GM23338 (cell line): ENCODE data around the gene LSM14B. TPM values are rescaled to one million over a fixed set of nuclear protein-coding genes. Genes with fewer than 3 reads are reported as not detected.
A peak's percentile ranks its signal among the peaks of the same experiment; 100 is the strongest.

Experiments used
- ATAC-seq: fragments of 200-7000 bp; cut with Tn5 transposase; 3 replicates; pipeline ENCODE4 v1.9.1; 2020
- DNase-seq: peaks from one replicate; pipeline ENCODE4 v3.0.0-alpha.2; 2015; ENCODE audit warnings: low spot score
- H2AFZ ChIP-seq: fragments of 200-600 bp; sonication (generic); 2 replicates; pipeline ENCODE4 v1.8.0; 2016; ENCODE audit warnings: antibody characterized with exemption, mild to moderate bottlenecking, moderate library complexity
- H3F3A ChIP-seq: fragments of 200-600 bp; sonication (generic); replicated peaks from 2 replicates; pipeline ENCODE4 v1.8.0; 2017; ENCODE audit warnings: antibody characterized with exemption, mixed run types, low read depth
- H3K27ac ChIP-seq: fragments of 200-600 bp; sonication (generic); 2 replicates; pipeline ENCODE4 v1.6.1; 2016; ENCODE audit warnings: low read depth
- H3K27me3 ChIP-seq: fragments of 200-600 bp; sonication (generic); 2 replicates; pipeline ENCODE4 v1.8.0; 2016; ENCODE audit warnings: mild to moderate bottlenecking, mixed run types, moderate library complexity; ENCODE audit not compliant: insufficient read depth
- H3K36me3 ChIP-seq: fragments of 200-600 bp; sonication (generic); 2 replicates; pipeline ENCODE4 v1.8.0; 2016; ENCODE audit warnings: mild to moderate bottlenecking; ENCODE audit not compliant: insufficient read depth
- H3K4me1 ChIP-seq: fragments of 200-600 bp; sonication (generic); 2 replicates; pipeline ENCODE4 v1.8.0; 2016; ENCODE audit warnings: mild to moderate bottlenecking, moderate library complexity; ENCODE audit not compliant: insufficient read depth
- H3K4me2 ChIP-seq: fragments of 200-600 bp; sonication (generic); 2 replicates; pipeline ENCODE4 v1.7.1; 2017; ENCODE audit warnings: mixed run types
- H3K4me3 ChIP-seq: fragments of 200-600 bp; sonication (generic); 2 replicates; pipeline ENCODE4 v1.6.1; 2016; ENCODE audit warnings: mixed run types
- H3K79me2 ChIP-seq: fragments of 200-600 bp; sonication (generic); replicated peaks from 2 replicates; pipeline ENCODE4 v1.8.0; 2017; ENCODE audit warnings: mild to moderate bottlenecking; ENCODE audit not compliant: insufficient read depth
- H3K9me2 ChIP-seq: fragments of 200-600 bp; sonication (generic); 2 replicates; pipeline ENCODE4 v1.8.0; 2017; ENCODE audit not compliant: insufficient read depth
- H4K20me1 ChIP-seq: fragments of 200-600 bp; sonication (generic); replicated peaks from 2 replicates; pipeline ENCODE4 v1.8.0; 2017; ENCODE audit warnings: mild to moderate bottlenecking; ENCODE audit not compliant: insufficient read depth
- H3K27ac Mint-ChIP-seq: 2 replicates; pipeline ENCODE4 v1.8.0; 2020; ENCODE audit warnings: inconsistent platforms, mild to moderate bottlenecking, moderate library complexity, mixed read lengths
- H3K27me3 Mint-ChIP-seq: 3 replicates; pipeline ENCODE4 v1.8.0; 2022; ENCODE audit warnings: low read depth, mild to moderate bottlenecking, moderate library complexity, mixed read lengths, inconsistent platforms; ENCODE audit not compliant: insufficient read depth, poor library complexity
- H3K36me3 Mint-ChIP-seq: 3 replicates; pipeline ENCODE4 v1.8.0; 2021; ENCODE audit warnings: low read depth, mild to moderate bottlenecking, inconsistent platforms, moderate library complexity, mixed read lengths
- H3K4me1 Mint-ChIP-seq: 3 replicates; pipeline ENCODE4 v1.8.0; 2020; ENCODE audit warnings: mild to moderate bottlenecking, inconsistent platforms, mixed read lengths
- H3K4me3 Mint-ChIP-seq: 3 replicates; pipeline ENCODE4 v1.8.0; 2021; ENCODE audit warnings: moderate library complexity, mild to moderate bottlenecking, inconsistent platforms, mixed read lengths
- H3K9me3 Mint-ChIP-seq: 3 replicates; pipeline ENCODE4 v1.8.0; 2020; ENCODE audit warnings: moderate library complexity, mild to moderate bottlenecking, inconsistent platforms, mixed read lengths
- CREB1 ChIP-seq: fragments of 250-450 bp; sonication (Bioruptor Pico); IDR thresholded peaks from 2 replicates; pipeline ENCODE4 v1.5.0; 2020; ENCODE audit warnings: low read depth, mild to moderate bottlenecking, moderate library complexity
- CTCF ChIP-seq, 2 experiments: fragments of 200-600 bp in 1 of 2; sonication (generic) in 1 of 2; conservative IDR thresholded peaks; 2 replicates each; pipeline versions ENCODE4 v1.5.1 to v1.6.1; 2016 to 2017; ENCODE audit warnings: antibody characterized with exemption in 2 of 2, low read depth in 2 of 2, mild to moderate bottlenecking in 2 of 2, moderate library complexity in 1 of 2
- ETS1 ChIP-seq: IDR thresholded peaks from 2 replicates; pipeline ENCODE4 v1.6.1; 2016; ENCODE audit warnings: antibody characterized with exemption
- EZH2 ChIP-seq: fragments of 200-600 bp; sonication (generic); IDR thresholded peaks from one replicate; pipeline ENCODE4 v1.8.0; 2017; ENCODE audit warnings: antibody characterized with exemption, mild to moderate bottlenecking, low read depth; ENCODE audit not compliant: unreplicated experiment
- EZH2phosphoT487 ChIP-seq: fragments of 200-600 bp; sonication (generic); IDR thresholded peaks from one replicate; pipeline ENCODE4 v1.8.1; 2018; ENCODE audit warnings: antibody characterized with exemption; ENCODE audit not compliant: unreplicated experiment
- JUNB ChIP-seq: IDR thresholded peaks from one replicate; pipeline ENCODE4 v1.6.1; 2016; ENCODE audit warnings: antibody characterized with exemption; ENCODE audit not compliant: unreplicated experiment
- NANOG ChIP-seq: IDR thresholded peaks from 2 replicates; pipeline ENCODE4 v1.6.1; 2016; ENCODE audit warnings: antibody characterized with exemption, borderline replicate concordance
- POLR2AphosphoS5 ChIP-seq: IDR thresholded peaks from 2 replicates; pipeline ENCODE4 v1.6.1; 2016; ENCODE audit warnings: antibody characterized with exemption, low read depth
- STAT1 ChIP-seq: IDR thresholded peaks from one replicate; pipeline ENCODE4 v1.6.1; 2016; ENCODE audit warnings: antibody characterized with exemption; ENCODE audit not compliant: unreplicated experiment
- ZNF114 ChIP-seq: fragments of 250-450 bp; sonication (Bioruptor Pico); IDR thresholded peaks from 2 replicates; pipeline ENCODE4 v1.5.0; 2020; ENCODE audit warnings: mild to moderate bottlenecking, moderate library complexity
- ZNF331 ChIP-seq: fragments of 250-450 bp; sonication (Bioruptor Pico); IDR thresholded peaks from 2 replicates; pipeline ENCODE4 v1.5.0; 2020; ENCODE audit warnings: low read depth, mild to moderate bottlenecking, moderate library complexity
- polyA plus RNA-seq: library from polyadenylated mRNA; unstranded; fragments of >200 nt; fragmentation: Nextera tagmentation; extraction: Ambion mirVana; gene quantifications from 2 replicates; pipeline ENCODE4 v1.2.1, GENCODE V29; 2016
- total RNA-seq: library from RNA; depleted of rRNA; stranded (reverse); fragments of >200 nt; shearing (Covaris generic); gene quantifications from 2 replicates; pipeline ENCODE4 v1.2.3, GENCODE V29; 2014
- TF ChIP-seq, protein P1 (sequence below): IDR thresholded peaks from one replicate; pipeline ENCODE4 v1.6.1; 2018; ENCODE audit warnings: antibody characterized with exemption; ENCODE audit not compliant: unreplicated experiment
- TF ChIP-seq, protein P2 (sequence below): fragments of 250-450 bp; sonication (Bioruptor Pico); IDR thresholded peaks from 2 replicates; pipeline ENCODE4 v1.5.0; 2020; ENCODE audit warnings: mild to moderate bottlenecking, moderate library complexity

LSM14B gene
- total and polyA plus RNA-seq, 2 experiments from 2014 or later = 9.6 to 55.7 TPM

DNA sequence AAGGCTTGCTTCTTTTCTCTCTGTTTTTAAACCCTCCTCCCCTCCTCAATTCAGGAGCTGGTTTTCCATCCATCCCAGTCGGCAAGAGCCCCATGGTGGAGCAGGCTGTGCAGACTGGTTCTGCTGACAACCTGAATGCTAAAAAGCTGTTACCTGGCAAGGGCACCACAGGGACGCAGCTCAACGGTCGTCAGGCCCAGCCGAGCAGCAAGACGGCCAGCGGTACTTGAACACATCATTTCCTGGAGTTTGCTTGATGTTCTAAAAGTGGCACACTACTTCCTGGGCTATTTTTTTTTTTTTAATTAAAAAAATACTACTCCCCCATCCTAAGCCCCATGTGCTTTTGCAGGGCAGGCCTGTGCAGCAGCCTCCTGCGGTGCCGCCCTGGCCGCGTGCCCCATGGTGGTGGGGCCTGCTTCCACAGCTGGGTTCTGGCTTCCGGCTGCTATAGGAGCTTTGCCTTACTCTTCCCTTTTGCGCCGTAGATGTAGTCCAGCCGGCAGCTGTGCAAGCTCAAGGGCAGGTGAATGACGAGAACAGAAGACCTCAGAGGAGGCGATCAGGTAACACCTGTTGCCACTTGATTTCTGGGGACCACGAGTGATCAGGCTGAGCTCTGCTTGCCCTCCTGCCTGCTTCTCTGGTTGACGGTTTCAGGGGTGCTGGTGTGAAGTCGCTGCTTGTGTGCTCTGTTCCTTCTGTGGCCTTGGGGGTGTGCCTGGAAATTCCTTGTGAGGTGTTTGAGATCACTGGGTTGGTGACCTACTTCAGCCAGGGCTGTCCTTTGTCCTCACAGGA, 7.7 kb downstream of the LSM14B start:
- no peak overlapping the region for H3K4me3 Mint-ChIP-seq
- H3K4me2 ChIP-seq = no peak overlapping the region
- no peaks in the 10 kb centered on the region for H3K9me2 ChIP-seq
- no peaks in the 10 kb centered on the region; the same call in 2 of the 3 replicates for H3K9me3 Mint-ChIP-seq
- peaks cover 96% of the 10 kb centered on the region for H3K36me3 Mint-ChIP-seq
- H3K79me2 ChIP-seq = peaks cover 41% of the 10 kb centered on the region
- peaks cover 38% of the 10 kb centered on the region for H4K20me1 ChIP-seq
- no peaks in the 10 kb centered on the region for H3K27me3 ChIP-seq
- TF ChIP-seq EZH2phosphoT487 (no peak), NANOG (no peak), ZNF114 (CRISPR knock-in tag) (no peak), EZH2 (no peak), ETS1 (no peak), STAT1 (no peak), CTCF (conservative IDR thresholded peaks at IDR 0.05; ENCODE audit: low read depth in 2 of 2) (no peak), JUNB (no peak), CREB1 (no peak), POLR2AphosphoS5 (no peak), ZNF331 (CRISPR knock-in tag) (no peak)
- TF ChIP-seq, protein P1, sequence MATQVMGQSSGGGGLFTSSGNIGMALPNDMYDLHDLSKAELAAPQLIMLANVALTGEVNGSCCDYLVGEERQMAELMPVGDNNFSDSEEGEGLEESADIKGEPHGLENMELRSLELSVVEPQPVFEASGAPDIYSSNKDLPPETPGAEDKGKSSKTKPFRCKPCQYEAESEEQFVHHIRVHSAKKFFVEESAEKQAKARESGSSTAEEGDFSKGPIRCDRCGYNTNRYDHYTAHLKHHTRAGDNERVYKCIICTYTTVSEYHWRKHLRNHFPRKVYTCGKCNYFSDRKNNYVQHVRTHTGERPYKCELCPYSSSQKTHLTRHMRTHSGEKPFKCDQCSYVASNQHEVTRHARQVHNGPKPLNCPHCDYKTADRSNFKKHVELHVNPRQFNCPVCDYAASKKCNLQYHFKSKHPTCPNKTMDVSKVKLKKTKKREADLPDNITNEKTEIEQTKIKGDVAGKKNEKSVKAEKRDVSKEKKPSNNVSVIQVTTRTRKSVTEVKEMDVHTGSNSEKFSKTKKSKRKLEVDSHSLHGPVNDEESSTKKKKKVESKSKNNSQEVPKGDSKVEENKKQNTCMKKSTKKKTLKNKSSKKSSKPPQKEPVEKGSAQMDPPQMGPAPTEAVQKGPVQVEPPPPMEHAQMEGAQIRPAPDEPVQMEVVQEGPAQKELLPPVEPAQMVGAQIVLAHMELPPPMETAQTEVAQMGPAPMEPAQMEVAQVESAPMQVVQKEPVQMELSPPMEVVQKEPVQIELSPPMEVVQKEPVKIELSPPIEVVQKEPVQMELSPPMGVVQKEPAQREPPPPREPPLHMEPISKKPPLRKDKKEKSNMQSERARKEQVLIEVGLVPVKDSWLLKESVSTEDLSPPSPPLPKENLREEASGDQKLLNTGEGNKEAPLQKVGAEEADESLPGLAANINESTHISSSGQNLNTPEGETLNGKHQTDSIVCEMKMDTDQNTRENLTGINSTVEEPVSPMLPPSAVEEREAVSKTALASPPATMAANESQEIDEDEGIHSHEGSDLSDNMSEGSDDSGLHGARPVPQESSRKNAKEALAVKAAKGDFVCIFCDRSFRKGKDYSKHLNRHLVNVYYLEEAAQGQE = no peak
- TF ChIP-seq, protein P2, sequence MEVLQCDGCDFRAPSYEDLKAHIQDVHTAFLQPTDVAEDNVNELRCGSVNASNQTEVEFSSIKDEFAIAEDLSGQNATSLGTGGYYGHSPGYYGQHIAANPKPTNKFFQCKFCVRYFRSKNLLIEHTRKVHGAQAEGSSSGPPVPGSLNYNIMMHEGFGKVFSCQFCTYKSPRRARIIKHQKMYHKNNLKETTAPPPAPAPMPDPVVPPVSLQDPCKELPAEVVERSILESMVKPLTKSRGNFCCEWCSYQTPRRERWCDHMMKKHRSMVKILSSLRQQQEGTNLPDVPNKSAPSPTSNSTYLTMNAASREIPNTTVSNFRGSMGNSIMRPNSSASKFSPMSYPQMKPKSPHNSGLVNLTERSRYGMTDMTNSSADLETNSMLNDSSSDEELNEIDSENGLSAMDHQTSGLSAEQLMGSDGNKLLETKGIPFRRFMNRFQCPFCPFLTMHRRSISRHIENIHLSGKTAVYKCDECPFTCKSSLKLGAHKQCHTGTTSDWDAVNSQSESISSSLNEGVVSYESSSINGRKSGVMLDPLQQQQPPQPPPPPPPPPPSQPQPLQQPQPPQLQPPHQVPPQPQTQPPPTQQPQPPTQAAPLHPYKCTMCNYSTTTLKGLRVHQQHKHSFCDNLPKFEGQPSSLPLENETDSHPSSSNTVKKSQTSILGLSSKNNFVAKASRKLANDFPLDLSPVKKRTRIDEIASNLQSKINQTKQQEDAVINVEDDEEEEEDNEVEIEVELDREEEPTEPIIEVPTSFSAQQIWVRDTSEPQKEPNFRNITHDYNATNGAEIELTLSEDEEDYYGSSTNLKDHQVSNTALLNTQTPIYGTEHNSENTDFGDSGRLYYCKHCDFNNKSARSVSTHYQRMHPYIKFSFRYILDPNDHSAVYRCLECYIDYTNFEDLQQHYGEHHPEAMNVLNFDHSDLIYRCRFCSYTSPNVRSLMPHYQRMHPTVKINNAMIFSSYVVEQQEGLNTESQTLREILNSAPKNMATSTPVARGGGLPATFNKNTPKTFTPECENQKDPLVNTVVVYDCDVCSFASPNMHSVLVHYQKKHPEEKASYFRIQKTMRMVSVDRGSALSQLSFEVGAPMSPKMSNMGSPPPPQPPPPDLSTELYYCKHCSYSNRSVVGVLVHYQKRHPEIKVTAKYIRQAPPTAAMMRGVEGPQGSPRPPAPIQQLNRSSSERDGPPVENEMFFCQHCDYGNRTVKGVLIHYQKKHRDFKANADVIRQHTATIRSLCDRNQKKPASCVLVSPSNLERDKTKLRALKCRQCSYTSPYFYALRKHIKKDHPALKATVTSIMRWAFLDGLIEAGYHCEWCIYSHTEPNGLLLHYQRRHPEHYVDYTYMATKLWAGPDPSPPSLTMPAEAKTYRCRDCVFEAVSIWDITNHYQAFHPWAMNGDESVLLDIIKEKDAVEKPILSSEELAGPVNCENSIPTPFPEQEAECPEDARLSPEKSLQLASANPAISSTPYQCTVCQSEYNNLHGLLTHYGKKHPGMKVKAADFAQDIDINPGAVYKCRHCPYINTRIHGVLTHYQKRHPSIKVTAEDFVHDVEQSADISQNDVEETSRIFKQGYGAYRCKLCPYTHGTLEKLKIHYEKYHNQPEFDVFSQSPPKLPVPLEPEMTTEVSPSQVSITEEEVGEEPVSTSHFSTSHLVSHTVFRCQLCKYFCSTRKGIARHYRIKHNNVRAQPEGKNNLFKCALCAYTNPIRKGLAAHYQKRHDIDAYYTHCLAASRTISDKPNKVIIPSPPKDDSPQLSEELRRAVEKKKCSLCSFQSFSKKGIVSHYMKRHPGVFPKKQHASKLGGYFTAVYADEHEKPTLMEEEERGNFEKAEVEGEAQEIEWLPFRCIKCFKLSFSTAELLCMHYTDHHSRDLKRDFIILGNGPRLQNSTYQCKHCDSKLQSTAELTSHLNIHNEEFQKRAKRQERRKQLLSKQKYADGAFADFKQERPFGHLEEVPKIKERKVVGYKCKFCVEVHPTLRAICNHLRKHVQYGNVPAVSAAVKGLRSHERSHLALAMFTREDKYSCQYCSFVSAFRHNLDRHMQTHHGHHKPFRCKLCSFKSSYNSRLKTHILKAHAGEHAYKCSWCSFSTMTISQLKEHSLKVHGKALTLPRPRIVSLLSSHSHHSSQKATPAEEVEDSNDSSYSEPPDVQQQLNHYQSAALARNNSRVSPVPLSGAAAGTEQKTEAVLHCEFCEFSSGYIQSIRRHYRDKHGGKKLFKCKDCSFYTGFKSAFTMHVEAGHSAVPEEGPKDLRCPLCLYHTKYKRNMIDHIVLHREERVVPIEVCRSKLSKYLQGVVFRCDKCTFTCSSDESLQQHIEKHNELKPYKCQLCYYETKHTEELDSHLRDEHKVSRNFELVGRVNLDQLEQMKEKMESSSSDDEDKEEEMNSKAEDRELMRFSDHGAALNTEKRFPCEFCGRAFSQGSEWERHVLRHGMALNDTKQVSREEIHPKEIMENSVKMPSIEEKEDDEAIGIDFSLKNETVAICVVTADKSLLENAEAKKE (CRISPR knock-in tag) = no peak
- no peaks in the 10 kb centered on the region for H3K4me1 ChIP-seq
- H3F3A ChIP-seq = peaks cover 5% of the 10 kb centered on the region
- DNase-seq (no peak), ATAC-seq (no peak)
- peaks cover 2% of the 10 kb centered on the region; the same call in 1 of the 3 replicates for H3K4me1 Mint-ChIP-seq
- peaks cover 8% of the 10 kb centered on the region for H3K27me3 Mint-ChIP-seq
- H3K27ac ChIP-seq = no peak overlapping the region
- H3K36me3 ChIP-seq = peaks cover 61% of the 10 kb centered on the region
- H3K27ac Mint-ChIP-seq = peak overlapping the region; percentile 52; the same call in 1 of the 2 replicates
- H3K4me3 ChIP-seq = no peak overlapping the region
- no peak overlapping the region for H2AFZ ChIP-seq
